AG10803 (cell line): Measurements from ENCODE around the gene FAM210A.

Experiments
- DNase-seq: peaks from one replicate; pipeline ENCODE4 v3.0.0; 2010; ENCODE audit warnings: low read depth
- H3K4me3 ChIP-seq: 2 replicates; pipeline ENCODE4 v1.5.1; 2011; ENCODE audit warnings: mild to moderate bottlenecking, low read length, control low read depth
- CTCF ChIP-seq: conservative IDR thresholded peaks from 2 replicates; pipeline ENCODE4 v1.5.1; 2011; ENCODE audit warnings: mild to moderate bottlenecking, low read length, control low read depth, inconsistent platforms

Gene FAM210A

GRCh38 chr18:13653746-13654433, 72.5 kb downstream of the FAM210A start:
- no peak overlapping the region for H3K4me3 ChIP-seq
- no peak for TF ChIP-seq CTCF
- no peak for DNase-seq

- no peak for DNase-seq
- no peak for TF ChIP-seq CTCF
- H3K4me3 ChIP-seq = no peak overlapping the region
Measured at GRCh38 chr18:13649397-13650390, 76.7 kb downstream of the FAM210A start.

- DNase-seq = no peak
- H3K4me3 ChIP-seq = no peak overlapping the region
- TF ChIP-seq CTCF = no peak
Measured at GRCh38 chr18:13647761-13648160, 78.6 kb downstream of the FAM210A start.

- no peak for TF ChIP-seq CTCF
- no peak overlapping the region for H3K4me3 ChIP-seq
- no peak for DNase-seq
Measured at GRCh38 chr18:13646633-13647032, 79.7 kb downstream of the FAM210A start.

GRCh38 chr18:13645093-13645492, 81.3 kb downstream of the FAM210A start:
- DNase-seq = no peak
- no peak for TF ChIP-seq CTCF
- no peak overlapping the region for H3K4me3 ChIP-seq

- no peak overlapping the region for H3K4me3 ChIP-seq
- no peak for TF ChIP-seq CTCF
- DNase-seq = no peak
Measured at GRCh38 chr18:13643261-13643751, 83.1 kb downstream of the FAM210A start.
